Measurements from ENCODE around the gene KCNMB1.

KCNMB1 gene

DNA sequence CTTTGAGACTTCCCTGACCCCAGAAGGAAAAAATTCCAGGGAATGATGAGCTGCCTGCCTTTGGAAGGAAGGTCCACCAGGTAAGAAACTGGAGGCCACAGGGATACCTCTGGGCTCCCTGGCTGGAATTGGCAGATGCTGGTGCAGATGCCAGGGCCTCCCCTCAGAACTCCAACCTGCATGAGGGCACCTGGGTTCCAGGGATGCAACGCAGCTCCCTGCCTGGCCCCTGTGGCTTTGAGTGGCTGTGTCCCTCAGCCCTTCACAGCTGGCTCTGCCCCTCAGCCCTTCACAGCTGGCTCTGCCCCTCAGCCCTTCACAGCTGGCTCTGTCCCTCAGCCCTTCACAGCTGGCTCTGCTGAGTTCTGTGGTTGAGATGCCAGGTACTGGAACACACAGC, 13.9 kb downstream of the KCNMB1 start:
- no peak for DNase-seq

DNA sequence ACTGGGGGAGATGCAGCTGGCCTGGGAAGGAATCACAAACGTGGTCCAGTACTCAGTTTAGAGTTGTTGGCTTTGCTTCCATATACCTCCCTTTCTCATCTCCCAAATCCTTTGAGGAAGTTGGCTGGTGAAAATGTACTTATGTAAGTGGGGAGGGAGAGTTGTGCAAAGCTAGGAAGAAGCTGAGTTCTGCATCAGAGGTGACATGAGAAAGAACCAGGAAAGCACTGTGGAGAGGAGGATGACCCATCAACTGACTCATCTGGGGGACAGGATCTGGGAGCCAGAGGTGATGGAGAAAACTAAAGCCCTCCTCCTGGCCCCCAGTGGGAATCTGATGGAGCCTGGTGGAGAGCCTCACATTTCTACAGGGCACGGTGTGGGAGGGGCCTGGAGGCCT, 16.2 kb downstream of the KCNMB1 start:
- peak; percentile 44 to 60 for DNase-seq

DNA sequence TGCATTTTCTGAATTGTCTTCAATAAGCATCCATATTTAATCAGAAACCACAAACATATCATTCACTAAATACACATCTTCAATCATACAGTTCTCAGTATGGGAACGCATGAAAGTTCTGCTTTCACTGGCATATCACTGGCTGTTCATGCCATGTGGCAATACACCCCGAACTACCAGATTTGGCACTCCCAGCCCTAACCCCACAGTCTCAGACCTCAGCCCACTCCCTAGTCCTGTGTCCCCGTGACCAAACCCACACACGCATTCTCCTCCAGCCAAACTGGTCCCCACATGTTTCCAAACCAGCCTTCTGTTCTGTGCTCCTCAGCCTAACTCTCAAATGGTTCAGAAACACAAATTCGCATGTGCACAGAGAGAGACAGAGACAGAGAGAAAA, 20.6 kb downstream of the KCNMB1 start:
- DNase-seq = peak; percentile 69 to 84

DNA sequence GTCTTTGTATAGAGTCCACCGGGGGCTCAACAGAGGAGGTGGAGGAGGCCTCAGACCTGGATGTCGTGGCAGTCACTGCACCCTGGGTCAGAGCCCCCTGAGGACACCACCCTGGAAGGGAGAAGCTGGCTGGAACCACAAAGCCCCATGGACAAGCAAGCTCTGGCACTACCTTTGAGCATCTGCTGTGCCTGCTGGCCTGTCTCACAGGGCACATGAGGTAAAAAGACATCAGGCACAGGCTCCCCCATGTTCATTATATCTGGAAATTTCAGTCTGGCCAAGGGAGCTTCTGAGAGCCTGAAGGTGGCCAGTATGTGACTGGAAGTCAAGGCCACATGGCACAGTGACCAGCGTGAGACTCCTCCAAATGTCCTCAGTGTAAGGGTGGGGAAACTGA, 22.9 kb downstream of the KCNMB1 start:
- no peak for DNase-seq

DNA sequence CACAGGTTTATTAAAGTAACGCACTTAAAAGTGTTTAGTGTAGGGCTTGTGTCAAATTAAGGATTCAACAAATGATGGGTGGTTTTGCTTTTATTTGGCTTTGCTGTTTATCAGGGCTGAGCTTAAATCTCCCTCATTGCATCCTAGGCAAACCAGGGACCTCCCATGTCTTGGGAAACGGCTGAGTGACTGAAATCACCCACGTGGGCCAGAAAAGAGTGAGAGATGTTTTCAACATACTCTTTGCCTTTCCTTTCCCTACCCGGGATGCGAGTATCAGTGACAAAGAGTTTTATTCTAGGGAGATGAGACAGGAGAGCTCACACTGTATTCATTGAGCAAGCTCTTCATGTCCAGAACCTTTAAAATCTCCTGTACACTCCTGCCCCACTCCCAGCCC, 23.3 kb downstream of the KCNMB1 start:
- DNase-seq = peak; percentile 64 to 72

DNA sequence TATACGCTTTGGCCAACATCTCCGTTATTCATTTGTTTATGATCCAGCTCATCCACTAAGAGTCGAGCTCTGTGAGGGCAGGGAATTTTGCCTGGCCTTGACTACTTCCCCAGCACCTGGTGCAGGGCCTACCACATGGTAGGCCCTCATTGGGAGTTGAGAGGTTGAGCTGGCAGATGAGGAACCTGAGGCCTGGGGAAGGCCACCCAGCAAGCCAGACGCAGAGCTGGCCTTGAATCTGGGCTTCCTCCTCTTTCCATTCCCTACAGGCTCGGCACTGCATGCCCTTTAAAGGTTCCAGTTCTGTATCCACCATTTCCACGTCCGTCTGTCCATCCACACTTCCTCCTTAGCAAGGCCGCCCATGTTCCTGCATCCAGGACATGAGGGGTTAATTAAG, 24.2 kb downstream of the KCNMB1 start:
- DNase-seq = peak in 1 of 2 donors; percentile 52

DNA sequence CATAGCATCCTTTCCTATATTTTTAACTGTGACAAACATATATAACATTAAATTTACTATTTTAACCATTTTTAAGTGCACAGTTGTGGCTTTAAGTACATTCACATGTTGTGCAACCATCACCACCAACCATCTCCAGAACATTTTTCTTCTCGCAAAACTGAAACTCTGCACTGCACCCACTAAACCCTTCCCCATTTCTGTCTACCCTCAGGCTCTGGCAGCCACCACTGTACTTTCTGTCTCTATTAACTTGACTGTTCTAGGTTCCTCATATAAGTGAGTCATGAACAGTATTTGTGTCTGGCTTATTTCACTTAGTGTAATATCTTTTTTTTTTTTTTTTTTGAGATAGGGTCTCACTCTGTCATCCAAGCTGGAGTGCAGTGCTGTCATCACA, 25.5 kb downstream of the KCNMB1 start:
- peak; percentile 84 to 90 for DNase-seq

DNA sequence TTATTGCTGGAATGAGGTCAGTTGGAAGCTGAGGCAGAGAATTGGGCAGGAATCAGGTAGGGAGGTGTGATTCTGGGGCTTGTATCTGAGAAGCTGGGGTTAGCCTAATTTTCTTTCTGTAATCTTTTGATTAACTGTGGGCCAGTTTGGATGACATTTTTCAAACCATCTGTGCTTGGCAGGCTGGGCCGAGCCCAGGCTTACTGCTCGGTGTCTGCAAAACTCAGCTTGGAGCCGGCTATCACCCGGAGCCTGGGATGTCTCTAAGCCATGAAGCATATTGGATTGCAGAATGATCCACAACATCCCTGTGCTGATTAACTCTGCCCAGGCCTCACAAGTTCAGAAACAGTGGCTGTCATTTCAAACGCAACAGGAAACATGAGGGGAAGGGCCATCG, 26.5 kb downstream of the KCNMB1 start:
- no peak for DNase-seq

DNA sequence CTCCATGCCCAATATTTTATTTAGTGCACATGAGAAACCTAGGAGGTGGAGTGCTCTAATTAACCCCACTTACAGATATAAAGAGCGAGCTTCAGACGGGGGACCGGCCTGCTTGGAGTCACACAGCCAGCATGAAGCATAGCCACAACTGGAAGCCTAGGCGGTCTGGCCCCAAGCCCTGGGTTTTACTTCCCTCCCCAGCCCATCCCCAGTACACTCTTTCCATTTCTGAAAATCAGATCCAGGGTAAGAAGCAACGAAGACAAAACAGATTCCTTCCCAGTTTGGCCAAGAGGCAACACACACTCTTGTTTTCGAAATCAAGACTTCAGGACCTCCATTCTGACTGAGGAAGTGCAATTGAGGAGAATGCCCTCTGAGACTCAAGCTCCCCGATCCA, 27.1 kb downstream of the KCNMB1 start:
- DNase-seq = peak in 1 of 2 donors; percentile 24

DNA sequence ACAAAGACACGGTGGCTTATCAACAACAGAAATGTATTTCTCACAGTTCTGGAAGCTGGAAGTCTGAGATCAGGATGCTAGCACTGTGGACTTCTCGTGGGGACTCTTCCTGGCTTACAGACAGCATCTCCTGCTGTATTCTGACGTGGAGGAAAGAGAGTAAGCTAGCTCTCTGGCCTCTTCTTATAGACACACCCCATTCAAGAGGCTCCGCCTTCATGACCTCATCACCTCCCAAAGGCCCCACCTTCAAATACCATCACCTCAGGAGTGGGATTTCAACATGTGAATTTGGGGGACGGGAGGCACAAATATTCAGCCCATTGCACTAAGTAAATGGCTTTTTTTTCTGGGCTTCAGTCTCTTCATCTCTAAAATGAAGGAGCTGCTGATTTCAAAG, 27.6 kb downstream of the KCNMB1 start:
- no peak for DNase-seq

DNA sequence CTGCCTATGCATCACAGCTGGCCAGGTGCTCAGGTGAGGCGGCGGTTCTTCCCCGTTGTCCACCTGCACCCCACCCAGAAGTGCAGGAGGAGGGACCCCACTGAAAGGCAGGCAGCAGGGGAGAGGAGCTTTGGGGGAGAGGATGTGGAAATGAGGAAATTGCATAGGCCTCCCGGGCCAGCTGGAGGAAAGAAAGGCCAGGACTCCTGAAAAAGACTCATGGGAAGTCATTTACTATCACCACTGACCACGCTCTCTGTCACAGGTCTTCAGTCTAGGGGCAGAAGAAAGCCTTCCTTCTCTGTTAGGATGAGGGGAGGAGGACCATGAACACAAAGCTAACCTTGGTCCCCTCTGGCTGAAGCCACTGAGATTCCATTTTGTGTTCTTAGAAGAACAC, 28.1 kb downstream of the KCNMB1 start:
- peak; percentile 47 to 62 for DNase-seq

DNA sequence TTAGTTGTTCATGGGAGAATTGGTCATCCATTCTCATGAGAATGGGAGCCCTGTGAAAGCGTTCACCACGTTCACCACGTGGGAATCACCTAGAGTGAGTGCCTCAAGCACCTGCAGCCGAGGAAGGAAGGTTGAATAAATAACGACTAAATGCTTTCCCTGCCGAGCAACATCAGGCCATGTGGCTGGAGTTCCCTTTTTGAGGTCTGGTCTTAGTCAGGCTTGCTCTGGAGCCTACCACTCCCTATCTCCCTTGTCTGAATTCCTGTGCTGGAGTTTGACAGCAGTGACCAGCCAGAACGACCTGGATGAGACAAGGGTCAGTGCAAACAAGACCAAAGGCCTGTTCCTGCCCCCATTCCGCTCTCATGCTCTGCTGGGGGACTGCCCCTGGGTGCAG, 28.5 kb downstream of the KCNMB1 start:
- DNase-seq = peak; percentile 67 to 75

DNA sequence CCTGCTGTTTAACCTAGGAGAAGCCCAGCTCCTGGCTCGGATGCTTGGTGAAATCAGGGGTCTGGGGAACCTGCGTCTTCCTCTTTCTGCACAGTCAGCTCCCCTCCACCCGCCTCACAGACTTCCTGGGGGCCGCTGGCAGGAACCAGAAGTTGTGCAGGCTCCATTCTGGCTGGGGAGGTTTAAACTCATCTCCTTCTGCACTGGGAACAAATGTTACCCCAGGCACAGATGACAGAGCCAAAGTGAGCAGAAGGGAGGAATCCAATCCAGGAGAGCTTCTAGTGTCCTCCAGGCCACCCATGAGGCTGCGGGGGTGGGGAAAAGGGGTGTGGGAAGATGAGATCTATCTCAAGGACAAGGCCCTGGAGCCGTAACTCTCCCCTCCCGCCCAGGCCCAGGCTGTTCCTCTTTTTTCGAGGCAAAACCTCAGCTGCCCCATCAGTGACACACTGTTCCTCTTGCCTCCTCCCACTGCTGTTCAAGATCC, 31.2 kb downstream of the KCNMB1 start:
- DNase-seq = peak; percentile 95 to 97

DNA sequence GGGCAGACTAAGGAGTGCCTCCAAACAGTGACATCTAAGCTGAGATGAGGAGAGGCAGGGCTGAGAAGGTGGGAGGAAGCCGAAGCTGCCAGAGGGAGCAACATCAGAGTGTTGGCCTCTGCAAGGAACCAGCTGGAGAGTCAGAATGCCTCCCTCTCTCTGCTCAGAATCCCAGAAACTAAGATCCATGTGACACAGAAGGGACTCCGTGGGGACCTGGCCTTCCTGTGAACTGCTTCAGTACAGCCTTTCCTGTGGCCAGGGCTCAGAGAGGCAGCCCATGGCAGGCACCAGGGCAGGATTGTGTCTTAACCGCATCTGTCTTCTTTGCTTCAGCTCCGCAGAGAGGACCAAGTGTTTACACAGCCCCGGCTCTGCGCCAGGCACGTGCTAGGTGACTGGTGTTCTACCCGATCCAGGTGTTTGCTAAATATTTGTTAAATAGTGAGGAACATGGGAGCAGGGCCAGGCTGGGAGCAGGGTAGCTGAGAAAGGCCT, 33.5 kb downstream of the KCNMB1 start:
- no peak for DNase-seq

DNA sequence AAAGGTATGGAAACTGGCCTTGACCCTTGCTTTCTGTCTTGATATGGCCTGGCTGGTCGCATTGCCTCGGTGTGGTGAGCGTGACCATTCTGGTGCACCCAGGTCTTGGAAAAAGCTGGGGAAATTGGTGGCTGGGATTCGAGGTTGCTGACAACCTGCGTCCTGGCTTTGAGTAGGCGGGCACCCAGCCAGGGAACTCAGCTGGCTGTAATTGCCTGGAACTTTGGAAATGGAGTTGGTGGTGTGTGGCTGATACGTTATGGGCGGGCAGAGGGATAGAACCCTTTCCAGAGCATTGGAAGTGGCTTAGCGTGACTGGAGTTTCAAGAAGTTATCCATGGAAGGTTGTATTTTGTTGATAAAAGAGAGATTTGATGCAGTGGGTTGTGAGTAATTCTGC, 35.2 kb downstream of the KCNMB1 start:
- no peak for DNase-seq

DNA sequence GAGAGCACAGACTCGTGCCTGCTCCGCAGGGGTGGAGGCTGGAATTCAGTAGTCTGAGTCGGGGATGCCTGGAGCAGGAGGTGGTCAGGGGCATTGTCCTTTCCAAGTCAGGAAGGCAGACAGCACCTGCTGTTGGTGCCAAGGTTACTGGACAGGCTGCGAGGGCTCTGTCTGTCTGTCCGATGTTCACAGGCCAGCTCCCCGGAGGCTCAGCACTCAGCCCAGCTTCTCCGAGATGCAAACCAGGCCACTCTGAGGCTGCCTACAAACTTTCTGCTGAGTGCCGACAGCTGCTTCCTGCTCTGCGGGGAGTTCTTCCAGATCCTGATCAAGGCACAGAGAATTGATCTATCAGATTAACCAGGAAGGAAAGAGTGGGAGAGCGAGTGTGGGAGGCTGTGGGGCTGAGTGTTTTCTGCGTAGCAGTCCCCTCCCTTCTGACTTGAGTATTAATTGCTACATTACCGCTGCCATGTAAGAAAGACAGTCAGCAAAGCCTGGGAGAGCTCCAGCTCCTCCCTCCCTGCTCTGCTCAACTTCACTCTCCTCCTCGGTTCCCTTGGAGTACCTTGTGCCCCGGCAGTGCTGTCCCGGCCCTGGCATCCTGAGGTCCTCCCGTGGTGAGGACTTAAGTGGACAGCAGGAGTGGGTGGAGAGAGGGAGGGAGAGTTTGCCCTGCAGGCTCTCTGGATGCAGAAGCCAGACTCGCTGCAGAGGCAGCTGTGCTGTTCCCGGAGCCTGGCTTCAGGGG, 36.0 kb downstream of the KCNMB1 start:
- peak; percentile 21 to 24 for DNase-seq

DNA sequence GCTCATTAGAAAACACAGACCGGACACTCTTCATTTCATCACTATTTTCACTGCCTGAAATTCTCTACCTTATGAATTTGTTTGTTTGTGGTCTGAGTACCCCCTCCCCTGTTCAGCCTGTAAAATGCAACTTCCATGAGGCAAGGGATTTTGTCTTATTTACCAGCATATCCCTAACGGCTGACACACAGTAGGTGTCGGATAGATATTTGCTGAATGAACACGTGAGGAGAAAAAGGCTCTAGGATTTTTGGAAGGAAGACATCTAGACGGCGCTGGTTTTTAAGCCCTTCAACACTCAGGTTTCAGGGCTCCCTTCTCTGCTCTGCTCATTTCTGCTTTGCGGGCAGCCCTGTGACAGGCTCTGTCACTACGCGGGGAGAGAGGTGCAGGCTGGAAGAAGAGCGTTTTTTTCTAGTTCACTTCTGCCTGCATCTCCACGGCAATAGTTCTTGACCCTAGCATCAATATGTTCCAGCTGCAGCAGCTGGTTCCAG, 41.0 kb downstream of the KCNMB1 start:
- DNase-seq = peak in 1 of 2 donors; percentile 14

DNA sequence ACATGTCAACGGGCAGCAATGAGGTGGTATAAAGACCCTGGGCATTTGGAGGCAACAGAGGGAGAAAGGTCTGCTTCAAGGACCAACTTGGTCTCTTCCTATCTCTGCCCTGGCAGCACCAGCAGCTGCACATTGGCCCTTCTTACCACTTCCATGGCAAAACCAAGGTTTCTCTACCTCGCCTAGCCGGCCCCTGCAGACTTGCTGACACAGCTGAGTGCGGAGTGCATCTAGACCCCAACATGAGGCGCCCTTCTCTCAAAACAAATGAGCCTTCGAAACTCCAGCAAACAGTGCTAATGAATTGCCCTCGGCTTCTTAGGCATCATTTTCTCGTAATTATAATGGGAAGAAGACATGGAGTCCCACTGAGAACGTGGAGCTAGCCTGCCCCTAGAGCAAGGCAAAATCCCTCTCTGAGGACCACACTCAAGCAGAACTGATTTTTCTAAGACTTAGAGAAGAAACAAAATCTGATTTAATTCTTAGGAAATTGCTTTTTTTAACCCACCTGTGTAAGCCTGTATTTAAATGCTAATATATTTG, 42.1 kb downstream of the KCNMB1 start:
- DNase-seq = no peak

DNA sequence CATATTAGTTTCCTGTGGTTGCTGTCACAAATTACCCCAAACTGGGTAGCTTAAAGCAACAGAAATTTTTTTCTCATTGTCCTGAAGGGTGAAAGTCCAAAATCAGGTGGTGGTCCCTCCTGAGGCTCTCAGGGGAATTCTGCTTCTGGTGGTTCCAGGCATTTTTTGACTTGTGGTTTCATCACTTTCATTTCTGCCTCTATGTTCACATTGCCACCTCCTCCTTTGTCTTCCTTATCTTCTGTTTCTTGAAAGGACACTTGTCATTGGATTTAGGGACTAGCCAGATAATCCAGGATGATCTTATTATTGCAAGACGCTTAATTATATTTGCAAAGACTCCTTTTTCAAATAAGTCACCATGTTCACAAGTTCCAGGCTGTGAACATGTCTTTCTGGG, 43.2 kb downstream of the KCNMB1 start:
- DNase-seq = no peak

DNA sequence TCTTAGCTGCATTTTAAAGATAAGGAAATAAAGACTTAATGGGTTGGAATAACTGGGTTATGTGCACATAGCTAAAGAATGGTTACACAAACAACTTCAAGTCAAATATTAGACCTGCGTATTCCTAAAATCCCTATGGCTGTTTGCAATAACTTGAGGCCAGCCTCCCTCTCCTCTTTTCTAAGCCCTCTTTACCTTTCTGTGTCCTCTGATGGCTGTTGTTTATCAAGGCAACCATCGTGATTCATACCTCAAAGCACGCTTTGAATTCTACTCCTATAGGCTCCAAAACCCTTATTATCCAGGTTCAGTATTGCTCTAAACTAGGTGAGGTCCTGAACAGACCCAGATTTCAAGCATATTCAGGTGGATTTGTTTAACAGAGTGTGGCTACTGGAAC, 46.0 kb downstream of the KCNMB1 start:
- no peak for DNase-seq

DNA sequence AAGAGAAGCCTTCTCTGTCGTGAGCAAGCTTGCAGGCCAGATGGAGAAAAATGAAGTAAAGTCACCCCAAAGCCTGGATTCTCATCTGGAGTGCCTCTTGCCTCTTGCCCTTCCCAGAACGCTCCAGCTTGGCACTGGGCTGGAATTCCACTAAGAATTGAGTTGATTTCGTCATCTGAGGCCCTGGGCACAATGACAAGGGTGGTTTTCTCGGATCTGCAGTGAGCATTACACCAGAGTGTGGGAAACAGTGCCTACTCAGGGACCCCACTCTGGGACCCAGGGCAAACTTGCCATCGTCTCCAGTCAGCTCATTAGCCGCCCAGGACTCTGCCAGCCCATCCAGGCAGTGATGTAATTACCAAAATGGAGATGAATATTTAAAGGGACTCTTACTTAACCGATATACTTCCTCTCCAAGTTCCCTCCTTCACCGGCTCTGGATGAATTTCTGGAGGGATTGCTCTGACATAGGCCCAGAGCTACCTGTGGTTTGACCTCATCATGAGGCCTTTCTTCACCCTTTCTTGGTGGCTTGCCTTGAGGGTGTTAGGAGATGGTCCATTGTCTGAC, 46.9 kb downstream of the KCNMB1 start:
- peak in 1 of 2 donors; percentile 38 for DNase-seq

DNA sequence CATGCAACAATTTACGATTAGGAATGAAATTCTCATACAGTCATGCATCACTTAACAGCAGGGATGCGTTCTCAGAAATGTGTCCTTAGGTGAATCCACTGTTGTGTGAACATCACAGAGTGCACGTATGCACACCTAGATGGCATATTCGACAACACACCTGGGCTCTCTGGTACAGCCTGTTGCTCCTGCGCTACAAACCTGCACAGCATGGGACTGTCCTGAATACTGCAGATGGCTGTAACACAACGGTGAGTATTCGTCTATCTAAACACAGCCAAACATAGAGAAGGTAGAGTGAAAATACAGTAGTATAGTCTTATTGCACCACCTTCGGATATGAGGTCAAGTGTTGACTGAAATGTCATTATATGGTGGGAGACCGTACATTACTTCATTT, 47.6 kb downstream of the KCNMB1 start:
- DNase-seq = no peak

DNA sequence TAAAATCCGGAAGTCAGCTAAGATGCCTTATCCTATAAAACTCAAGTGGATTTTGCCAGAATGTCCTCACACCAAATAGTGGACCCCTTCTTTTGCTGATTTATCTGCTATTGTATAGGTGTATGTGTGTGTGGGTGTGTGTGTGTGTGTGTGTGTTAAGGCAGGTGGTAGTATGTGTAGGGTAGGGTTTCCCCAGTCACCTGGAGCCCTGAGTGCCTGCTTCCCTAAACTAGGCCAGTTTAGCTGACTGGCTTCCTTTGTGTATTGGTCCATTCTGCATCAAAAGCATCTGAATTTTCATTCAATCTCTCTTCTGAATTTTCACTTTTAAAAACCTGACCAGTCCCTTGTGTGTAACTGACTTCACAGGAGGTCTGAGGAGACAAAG, 49.4 kb downstream of the KCNMB1 start:
- DNase-seq = no peak

Measured in inflammatory macrophage (primary cell).